SH-SY5Y (cell line): ENCODE data around the gene GRAMD2B.

ENCODE experiments used
- GATA2 ChIP-seq: IDR thresholded peaks from 2 replicates; pipeline ENCODE4 v1.6.1; 2011; ENCODE audit warnings: mild to moderate bottlenecking, low read depth, low read length
- GATA3 ChIP-seq: IDR thresholded peaks from 2 replicates; pipeline ENCODE4 v1.6.1; 2011; ENCODE audit warnings: low read depth, mild to moderate bottlenecking, low read length, moderate library complexity

GRCh38 chr5:126377424-126377823 is 45.8 kb upstream of the GRAMD2B start:
- TF ChIP-seq GATA3, result no peak
- TF ChIP-seq GATA2, result no peak
